Calu3 (cell line): ENCODE data around the gene CCDC3. TPM values are rescaled to one million over a fixed set of nuclear protein-coding genes. Genes with fewer than 3 reads are reported as not detected.

Experiments
- BruUV-seq: library from RNA; stranded (reverse); fragments of 400-500 nt; replicated peaks from 2 replicates; lab custom pipeline; 2021; lab: Mats Ljungman, UMichigan
- CTCF ChIA-PET: fragments of 300-600 bp; sonication (Branson Sonifier 250); formaldehyde crosslinking; loops from one replicate; lab custom pipeline; 2022; ENCODE audit warnings: antibody characterized with exemption; lab: Charles Lee
- DNase-seq: peaks from one replicate; pipeline ENCODE4 v3.0.0; 2022
- H3K27ac Mint-ChIP-seq: one replicate; pipeline ENCODE4 v1.8.0; 2022; ENCODE audit warnings: mixed read lengths; ENCODE audit not compliant: unreplicated experiment
- H3K27me3 Mint-ChIP-seq: one replicate; pipeline ENCODE4 v1.8.0; 2022; ENCODE audit warnings: mixed read lengths; ENCODE audit not compliant: unreplicated experiment
- H3K36me3 Mint-ChIP-seq: one replicate; pipeline ENCODE4 v1.8.0; 2022; ENCODE audit warnings: mild to moderate bottlenecking, moderate library complexity, mixed read lengths; ENCODE audit not compliant: insufficient read depth, unreplicated experiment
- H3K4me1 Mint-ChIP-seq: one replicate; pipeline ENCODE4 v1.8.0; 2022; ENCODE audit warnings: mild to moderate bottlenecking, low read depth, mixed read lengths; ENCODE audit not compliant: unreplicated experiment
- H3K4me3 Mint-ChIP-seq: one replicate; pipeline ENCODE4 v1.8.0; 2022; ENCODE audit warnings: mild to moderate bottlenecking, low read depth, moderate library complexity, mixed read lengths; ENCODE audit not compliant: unreplicated experiment
- H3K9me3 Mint-ChIP-seq: one replicate; pipeline ENCODE4 v1.8.0; 2022; ENCODE audit warnings: low read depth, mixed read lengths; ENCODE audit not compliant: unreplicated experiment
- intact Hi-C: fragments of 100-400 bp; cut with micrococcal nuclease; formaldehyde crosslinking; loops from one replicate; pipeline ENCODE4 v1.10.0; 2022; ENCODE audit not compliant: unreplicated experiment
- total RNA-seq: library from RNA; stranded (reverse); gene quantifications from 2 replicates; pipeline ENCODE4 v1.2.3, GENCODE V29; 2022
- TF ChIP-seq, protein P1 (sequence below): fragments of 200-600 bp; IDR thresholded peaks from one replicate; pipeline ENCODE4 v1.8.0; 2022; ENCODE audit warnings: antibody characterized with exemption; ENCODE audit not compliant: unreplicated experiment

The CCDC3 gene
- total RNA-seq, 1 experiment from 2014 or later, result not detected

DNA sequence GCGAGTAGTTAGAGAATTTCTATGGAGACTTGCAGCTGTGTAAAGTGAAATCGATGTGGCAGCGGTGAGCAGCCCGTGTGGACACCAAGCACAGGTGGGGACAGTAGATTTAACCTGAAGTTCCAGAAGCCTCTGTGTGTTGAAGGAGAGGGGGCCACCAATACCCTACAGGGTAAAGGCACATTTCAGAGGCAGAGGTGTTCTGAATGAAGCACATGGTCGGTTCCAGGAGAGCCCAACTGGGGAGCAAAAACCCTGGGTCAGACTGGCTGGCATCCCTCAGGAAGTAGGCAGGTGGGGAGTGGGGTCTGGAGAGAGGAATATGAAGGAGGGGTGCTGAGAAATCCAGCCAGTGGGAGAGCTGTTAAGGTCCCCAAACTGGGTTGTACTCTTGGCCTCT, 76.6 kb downstream of the CCDC3 start:
- H3K27ac Mint-ChIP-seq, result no peak overlapping the region
- no peaks in the 10 kb centered on the region for H3K36me3 Mint-ChIP-seq
- TF ChIP-seq, protein P1, sequence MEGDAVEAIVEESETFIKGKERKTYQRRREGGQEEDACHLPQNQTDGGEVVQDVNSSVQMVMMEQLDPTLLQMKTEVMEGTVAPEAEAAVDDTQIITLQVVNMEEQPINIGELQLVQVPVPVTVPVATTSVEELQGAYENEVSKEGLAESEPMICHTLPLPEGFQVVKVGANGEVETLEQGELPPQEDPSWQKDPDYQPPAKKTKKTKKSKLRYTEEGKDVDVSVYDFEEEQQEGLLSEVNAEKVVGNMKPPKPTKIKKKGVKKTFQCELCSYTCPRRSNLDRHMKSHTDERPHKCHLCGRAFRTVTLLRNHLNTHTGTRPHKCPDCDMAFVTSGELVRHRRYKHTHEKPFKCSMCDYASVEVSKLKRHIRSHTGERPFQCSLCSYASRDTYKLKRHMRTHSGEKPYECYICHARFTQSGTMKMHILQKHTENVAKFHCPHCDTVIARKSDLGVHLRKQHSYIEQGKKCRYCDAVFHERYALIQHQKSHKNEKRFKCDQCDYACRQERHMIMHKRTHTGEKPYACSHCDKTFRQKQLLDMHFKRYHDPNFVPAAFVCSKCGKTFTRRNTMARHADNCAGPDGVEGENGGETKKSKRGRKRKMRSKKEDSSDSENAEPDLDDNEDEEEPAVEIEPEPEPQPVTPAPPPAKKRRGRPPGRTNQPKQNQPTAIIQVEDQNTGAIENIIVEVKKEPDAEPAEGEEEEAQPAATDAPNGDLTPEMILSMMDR, result no peak
- BruUV-seq, result no TSS peak
- no peaks in the 10 kb centered on the region for H3K4me1 Mint-ChIP-seq
- no peaks in the 10 kb centered on the region for H3K9me3 Mint-ChIP-seq
- H3K27me3 Mint-ChIP-seq, result peaks cover 97% of the 10 kb centered on the region
- CTCF ChIA-PET, result no interaction called here
- intact Hi-C loops, result no loop called here
- H3K4me3 Mint-ChIP-seq, result no peak overlapping the region
- no peak for DNase-seq

- peaks cover 83% of the 10 kb centered on the region for H3K27me3 Mint-ChIP-seq
- H3K36me3 Mint-ChIP-seq, result no peaks in the 10 kb centered on the region
- H3K4me3 Mint-ChIP-seq, result no peak overlapping the region
- TF ChIP-seq, protein P1, result no peak
- H3K27ac Mint-ChIP-seq, result no peak overlapping the region
- H3K4me1 Mint-ChIP-seq, result no peaks in the 10 kb centered on the region
- no peaks in the 10 kb centered on the region for H3K9me3 Mint-ChIP-seq
- CTCF ChIA-PET, result no interaction called here
- DNase-seq, result no peak
- intact Hi-C loops, result no loop called here
- BruUV-seq, result no TSS peak
Measured at GRCh38 chr10:12922117-12922900, 79.2 kb downstream of the CCDC3 start.

DNA sequence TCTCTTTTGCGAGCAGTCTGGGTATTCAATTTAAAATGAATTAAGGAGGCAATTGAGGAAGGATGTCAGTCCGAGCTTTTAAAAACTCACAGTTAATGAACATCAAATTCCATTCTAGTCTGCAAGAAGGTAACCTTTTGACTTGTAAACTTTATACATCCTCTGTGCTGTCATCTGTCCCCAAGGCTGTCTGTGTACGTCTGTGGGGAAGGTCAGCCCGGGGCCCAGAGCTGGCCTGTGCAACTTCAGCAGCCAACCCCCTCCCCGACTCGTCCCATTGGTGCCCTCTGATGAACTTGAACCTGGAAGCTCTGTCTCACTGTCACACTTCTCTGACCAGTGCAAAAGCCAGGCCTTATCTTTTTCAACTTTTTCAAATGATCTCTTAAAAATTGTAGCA, 80.3 kb downstream of the CCDC3 start:
- H3K9me3 Mint-ChIP-seq, result no peaks in the 10 kb centered on the region
- peaks cover 72% of the 10 kb centered on the region for H3K27me3 Mint-ChIP-seq
- H3K36me3 Mint-ChIP-seq, result no peaks in the 10 kb centered on the region
- H3K27ac Mint-ChIP-seq, result no peak overlapping the region
- no peaks in the 10 kb centered on the region for H3K4me1 Mint-ChIP-seq
- TF ChIP-seq, protein P1, result no peak
- intact Hi-C loops, result no loop called here
- no peak overlapping the region for H3K4me3 Mint-ChIP-seq
- no peak for DNase-seq
- BruUV-seq, result no TSS peak
- CTCF ChIA-PET, result no interaction called here

- DNase-seq, result no peak
- Mint-ChIP-seq H3K4me3 (no peak overlapping the region), H3K27me3 (peaks cover 64% of the 10 kb centered on the region), H3K4me1 (no peaks in the 10 kb centered on the region), H3K36me3 (no peaks in the 10 kb centered on the region), H3K9me3 (no peaks in the 10 kb centered on the region), H3K27ac (no peak overlapping the region)
- BruUV-seq, result no TSS peak
- CTCF ChIA-PET, result no interaction called here
- intact Hi-C loops, result no loop called here
- TF ChIP-seq, protein P1, result no peak
Measured at GRCh38 chr10:12919574-12919973, 81.9 kb downstream of the CCDC3 start.
